HUDEP-2 (cell line): Measurements from ENCODE around the gene NARS2.
A peak's percentile ranks its signal among the peaks of the same experiment; 100 is the strongest.
"Not testable (repeated sequence)": the region's sequence is repeated elsewhere in the genome, so short reads cannot be mapped to it uniquely, and the experiment has no call there.

Source experiments
- DNase-seq, 76 experiments: peaks; one replicate each; lab custom pipeline; 2025; ENCODE audit not compliant: unreplicated experiment in 76 of 76; lab: John Stamatoyannopoulos, UW

The NARS2 gene

GRCh38 chr11:78548911-78549590 is 25.6 kb downstream of the NARS2 start:
- no peak for DNase-seq

- DNase-seq, result no peak
Observed at GRCh38 chr11:78547931-78548705, 26.5 kb downstream of the NARS2 start.

- DNase-seq, result no peak
Observed at GRCh38 chr11:78542007-78542406, 32.7 kb downstream of the NARS2 start.

- no peak for DNase-seq
Observed at GRCh38 chr11:78541537-78541936, 33.1 kb downstream of the NARS2 start.

GRCh38 chr11:78540256-78540655 is 34.4 kb downstream of the NARS2 start:
- DNase-seq, result no peak

- no peak for DNase-seq
Observed at GRCh38 chr11:78539506-78539905, 35.2 kb downstream of the NARS2 start.

- DNase-seq, result no peak
Observed at GRCh38 chr11:78536933-78537332, 37.7 kb downstream of the NARS2 start.

GRCh38 chr11:78535920-78536319 is 38.7 kb downstream of the NARS2 start:
- DNase-seq, result no peak

GRCh38 chr11:78535027-78535426 is 39.6 kb downstream of the NARS2 start:
- no peak for DNase-seq

GRCh38 chr11:78533399-78533798 is 41.3 kb downstream of the NARS2 start:
- DNase-seq, result no peak

- DNase-seq, result no peak
Observed at GRCh38 chr11:78532991-78533390, 41.7 kb downstream of the NARS2 start.

GRCh38 chr11:78526497-78527146 is 48.0 kb downstream of the NARS2 start:
- DNase-seq, result no peak

GRCh38 chr11:78525720-78526119 is 48.9 kb downstream of the NARS2 start:
- no peak for DNase-seq

GRCh38 chr11:78520230-78520629 is 54.4 kb downstream of the NARS2 start:
- no peak for DNase-seq

GRCh38 chr11:78516281-78516680 is 58.4 kb downstream of the NARS2 start:
- no peak for DNase-seq

GRCh38 chr11:78514922-78515502 is 59.7 kb downstream of the NARS2 start:
- no peak for DNase-seq

- DNase-seq, result not testable (repeated sequence)
Observed at GRCh38 chr11:78513085-78513484, 61.6 kb downstream of the NARS2 start.

- no peak for DNase-seq
Observed at GRCh38 chr11:78510597-78510996, 64.1 kb downstream of the NARS2 start.

- no peak for DNase-seq
Observed at GRCh38 chr11:78510025-78510596, 64.6 kb downstream of the NARS2 start.

GRCh38 chr11:78504708-78505107 is 70.0 kb downstream of the NARS2 start:
- no peak for DNase-seq

GRCh38 chr11:78504181-78504580 is 70.5 kb downstream of the NARS2 start:
- DNase-seq, result peak in 3 of 76 experiments; percentile 18 to 39 (median 18)
